Renal cortical epithelial cell (primary cell): ENCODE data around the gene NCKAP5L. TPM values are rescaled to one million over a fixed set of nuclear protein-coding genes. Genes with fewer than 3 reads are reported as not detected.
"Not testable (repeated sequence)": the region's sequence is repeated elsewhere in the genome, so short reads cannot be mapped to it uniquely, and the experiment has no call there.

Experiments
- DNase-seq: peaks from one replicate; pipeline ENCODE4 v3.0.0-alpha.2; 2011; ENCODE audit warnings: low read depth
- total RNA-seq: library from RNA; depleted of rRNA; stranded (reverse); fragments of >200 nt; gene quantifications from 2 replicates; pipeline ENCODE4 v1.2.3, GENCODE V29; 2014

NCKAP5L gene
- total RNA-seq, 1 donor from 2014 or later: 25.4 TPM

- DNase-seq: no peak
These were observed 37.5 kb upstream of the NCKAP5L start for GRCh38 chr12:49865782-49866135.

- DNase-seq: no peak
These were observed 37.0 kb upstream of the NCKAP5L start for GRCh38 chr12:49865109-49865781.

GRCh38 chr12:49864798-49865090 is 36.5 kb upstream of the NCKAP5L start:
- no peak for DNase-seq

- no peak for DNase-seq
These were observed 36.0 kb upstream of the NCKAP5L start for GRCh38 chr12:49863946-49864797.

- not testable (repeated sequence) for DNase-seq
These were observed 32.7 kb upstream of the NCKAP5L start for GRCh38 chr12:49860921-49861320.

GRCh38 chr12:49855890-49856289 is 27.7 kb upstream of the NCKAP5L start:
- DNase-seq: not testable (repeated sequence)

GRCh38 chr12:49854976-49855375 is 26.8 kb upstream of the NCKAP5L start:
- DNase-seq: no peak

GRCh38 chr12:49853671-49854070 is 25.5 kb upstream of the NCKAP5L start:
- DNase-seq: no peak

- no peak for DNase-seq
These were observed 18.9 kb upstream of the NCKAP5L start for GRCh38 chr12:49847161-49847560.

- no peak for DNase-seq
These were observed 17.8 kb upstream of the NCKAP5L start for GRCh38 chr12:49846032-49846431.

- no peak for DNase-seq
These were observed 15.7 kb upstream of the NCKAP5L start for GRCh38 chr12:49843876-49844437.

- DNase-seq: no peak
These were observed 15.2 kb upstream of the NCKAP5L start for GRCh38 chr12:49843411-49843810.

GRCh38 chr12:49842519-49843352 is 14.5 kb upstream of the NCKAP5L start, which contains the start of gene BCDIN3D:
Gene BCDIN3D (minus strand): TSS chr12:49843106. CDS start chr12:49843087, 19 bp downstream.
- DNase-seq: peak; percentile 87

GRCh38 chr12:49838973-49839633 is 10.9 kb upstream of the NCKAP5L start:
- peak; percentile 29 for DNase-seq

GRCh38 chr12:49832836-49833421 is 4.7 kb upstream of the NCKAP5L start:
- peak; percentile 86 for DNase-seq

GRCh38 chr12:49831717-49832116 is 3.5 kb upstream of the NCKAP5L start:
- DNase-seq: no peak

- DNase-seq: peak; percentile 67
These were observed 663 bp downstream of the NCKAP5L start for GRCh38 chr12:49827401-49828099.

- no peak for DNase-seq
These were observed 1.2 kb downstream of the NCKAP5L start for GRCh38 chr12:49827051-49827400.

- no peak for DNase-seq
These were observed 2.2 kb downstream of the NCKAP5L start for GRCh38 chr12:49825971-49826421.

- DNase-seq: no peak
These were observed 2.7 kb downstream of the NCKAP5L start for GRCh38 chr12:49825360-49825970.
